Stimulated activated CD8-positive, alpha-beta memory T cell treated with anti-CD3 and anti-CD28 coated beads, Interleukin-7, amount 100 ng/mL, for 4 hours (primary cell): ENCODE results near the gene NMU.
"Not testable (repeated sequence)": the region's sequence is repeated elsewhere in the genome, so short reads cannot be mapped to it uniquely, and the experiment has no call there.

ENCODE experiments used
- DNase-seq, 2 donors: peaks; one replicate each; pipeline ENCODE4 v3.0.0-alpha.2; 2020; ENCODE audit warnings: low read depth in 2 of 2

The NMU gene

DNA sequence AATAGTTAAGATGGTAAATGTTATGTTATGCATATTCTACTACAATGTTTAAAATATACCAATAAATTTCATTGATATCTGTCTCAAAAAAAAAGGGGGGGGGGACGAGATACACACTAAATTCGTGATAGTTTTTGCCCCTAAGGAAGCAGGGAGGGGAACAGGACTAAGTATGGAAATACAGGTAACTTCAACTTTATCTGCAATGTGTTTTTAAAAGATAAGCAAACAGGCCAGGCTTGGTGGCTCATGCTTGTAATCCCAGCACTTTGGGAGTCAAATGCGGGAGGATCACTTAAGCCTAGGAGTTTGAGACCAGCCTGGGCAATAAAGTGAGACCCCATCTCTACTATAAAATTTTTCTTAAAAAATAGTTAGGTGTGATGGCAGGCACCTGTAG is 76.0 kb downstream of the NMU start:
- DNase-seq: no peak

DNA sequence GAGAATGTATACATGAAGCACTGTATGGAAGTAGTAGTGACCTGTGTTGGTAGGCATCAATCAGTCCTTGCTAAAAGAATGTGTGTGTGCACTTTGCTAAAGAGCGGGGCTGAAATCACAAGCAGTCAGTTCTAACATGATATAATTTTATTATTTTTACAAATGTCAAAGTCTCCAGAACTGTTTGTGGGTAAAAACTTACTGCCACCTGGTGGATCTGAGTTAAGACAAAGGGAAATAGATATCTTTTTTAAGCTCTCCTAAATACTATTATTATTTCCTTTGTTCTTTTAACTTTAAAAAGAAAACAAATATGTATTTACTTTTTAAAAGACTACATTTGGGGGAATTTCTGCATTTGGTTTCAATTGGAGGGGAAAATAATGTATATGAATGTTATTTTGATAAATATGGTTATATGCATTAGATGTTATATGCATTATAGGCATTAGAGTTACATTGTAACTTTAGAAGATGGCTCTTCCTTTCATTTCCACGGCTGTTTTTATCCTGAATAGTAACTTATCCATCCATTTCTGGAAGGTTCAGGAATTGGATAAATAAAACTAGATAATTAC is 81.6 kb downstream of the NMU start:
- DNase-seq: no peak

DNA sequence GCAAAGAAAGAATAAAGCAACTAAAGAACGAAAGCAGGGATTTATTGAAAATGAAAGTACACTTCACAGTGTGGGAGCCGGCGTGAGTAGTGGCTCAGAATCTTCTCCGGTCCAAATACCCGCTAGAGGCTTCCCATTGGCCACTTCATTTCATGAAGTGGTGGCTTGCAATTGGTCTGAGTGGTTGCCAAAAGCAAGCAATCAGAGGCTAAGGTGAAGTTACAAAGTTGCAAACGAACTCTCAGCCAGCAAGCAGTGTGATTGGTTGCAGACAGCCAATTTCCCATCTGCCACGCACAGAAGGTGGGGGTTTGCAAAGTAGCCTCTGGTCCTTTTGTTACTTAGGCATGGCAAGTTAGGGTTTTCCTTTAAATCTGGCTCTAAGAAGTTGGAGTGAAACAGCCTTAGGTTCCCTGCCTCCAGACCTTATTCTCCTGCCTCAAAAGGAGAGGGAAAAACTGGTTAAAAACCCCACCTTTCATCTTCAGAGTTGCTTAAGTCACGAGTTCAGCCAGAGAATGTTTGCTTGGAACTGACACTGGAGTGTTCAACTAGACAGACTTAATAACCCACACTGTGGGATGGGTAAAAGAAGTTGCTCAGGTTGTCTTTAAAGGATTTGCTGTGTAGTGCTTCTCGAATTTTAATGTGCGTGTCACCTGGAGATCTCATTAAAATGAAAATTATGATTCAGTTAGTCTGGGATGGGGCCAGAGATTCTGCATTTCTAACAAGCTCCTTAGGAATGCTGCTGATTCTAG is 82.5 kb downstream of the NMU start:
- DNase-seq: no peak

DNA sequence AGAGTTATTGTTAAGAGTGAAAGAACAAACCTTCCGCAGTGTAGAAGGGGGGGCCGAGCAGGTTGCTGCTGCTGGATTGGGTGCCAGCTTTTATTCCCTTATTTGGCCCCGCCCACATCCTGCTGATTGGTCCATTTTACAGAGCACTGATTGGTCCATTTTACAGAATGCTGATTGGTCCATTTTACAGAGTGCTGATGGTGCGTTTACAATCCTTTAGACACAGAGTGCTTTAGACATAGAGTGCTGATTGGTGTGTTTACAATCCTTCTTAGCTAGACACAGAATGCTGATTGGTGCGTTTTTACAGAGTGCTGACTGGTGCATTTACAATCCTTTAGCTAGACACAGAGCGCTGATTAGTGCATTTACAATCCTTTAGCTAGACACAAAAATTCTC is 84.1 kb downstream of the NMU start:
- not testable (repeated sequence) for DNase-seq

DNA sequence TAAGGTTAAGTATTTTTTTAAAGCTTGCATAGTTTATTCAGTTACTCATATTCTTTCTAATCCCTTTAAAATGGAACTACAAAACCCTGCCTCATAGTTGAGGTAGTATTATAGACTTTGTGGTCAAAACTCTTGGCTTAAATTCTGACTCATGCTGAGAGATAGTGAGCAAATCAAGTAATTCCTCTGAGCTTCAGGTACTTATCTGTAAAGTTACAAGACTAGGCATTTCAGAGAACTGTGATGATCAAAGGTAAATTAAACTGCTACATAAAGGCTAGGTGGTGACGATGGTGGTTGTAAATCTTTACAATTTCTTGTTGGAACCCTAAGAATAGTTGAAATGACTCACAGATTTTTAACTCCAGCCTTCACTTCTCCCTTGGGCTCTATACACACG is 86.2 kb downstream of the NMU start:
- no peak for DNase-seq

- no peak for DNase-seq
These were observed 88.2 kb downstream of the NMU start for GRCh38 chr4:55547918-55548317.

GRCh38 chr4:55547466-55547770 is 88.7 kb downstream of the NMU start:
- no peak for DNase-seq

GRCh38 chr4:55546756-55547465 is 89.2 kb downstream of the NMU start, which contains the start of gene CLOCK:
TSS of gene CLOCK (minus strand) at chr4:55546909. CDS start at chr4:55482785, 64,124 bp downstream.
- peak; percentile 65 to 78 for DNase-seq

DNA sequence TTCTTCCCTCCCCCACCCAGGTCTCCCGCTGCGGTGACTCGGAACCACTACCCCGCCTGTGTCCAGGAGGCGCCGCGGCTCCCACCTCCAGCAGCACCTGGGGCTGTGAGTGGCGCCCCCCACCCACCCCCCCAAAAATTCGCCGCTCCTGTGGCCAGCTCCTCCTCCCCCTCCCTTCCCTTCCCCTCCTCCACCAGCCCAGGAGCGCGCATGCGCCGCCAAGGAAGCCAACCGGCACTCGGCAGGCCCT is 89.7 kb downstream of the NMU start:
- no peak for DNase-seq

DNA sequence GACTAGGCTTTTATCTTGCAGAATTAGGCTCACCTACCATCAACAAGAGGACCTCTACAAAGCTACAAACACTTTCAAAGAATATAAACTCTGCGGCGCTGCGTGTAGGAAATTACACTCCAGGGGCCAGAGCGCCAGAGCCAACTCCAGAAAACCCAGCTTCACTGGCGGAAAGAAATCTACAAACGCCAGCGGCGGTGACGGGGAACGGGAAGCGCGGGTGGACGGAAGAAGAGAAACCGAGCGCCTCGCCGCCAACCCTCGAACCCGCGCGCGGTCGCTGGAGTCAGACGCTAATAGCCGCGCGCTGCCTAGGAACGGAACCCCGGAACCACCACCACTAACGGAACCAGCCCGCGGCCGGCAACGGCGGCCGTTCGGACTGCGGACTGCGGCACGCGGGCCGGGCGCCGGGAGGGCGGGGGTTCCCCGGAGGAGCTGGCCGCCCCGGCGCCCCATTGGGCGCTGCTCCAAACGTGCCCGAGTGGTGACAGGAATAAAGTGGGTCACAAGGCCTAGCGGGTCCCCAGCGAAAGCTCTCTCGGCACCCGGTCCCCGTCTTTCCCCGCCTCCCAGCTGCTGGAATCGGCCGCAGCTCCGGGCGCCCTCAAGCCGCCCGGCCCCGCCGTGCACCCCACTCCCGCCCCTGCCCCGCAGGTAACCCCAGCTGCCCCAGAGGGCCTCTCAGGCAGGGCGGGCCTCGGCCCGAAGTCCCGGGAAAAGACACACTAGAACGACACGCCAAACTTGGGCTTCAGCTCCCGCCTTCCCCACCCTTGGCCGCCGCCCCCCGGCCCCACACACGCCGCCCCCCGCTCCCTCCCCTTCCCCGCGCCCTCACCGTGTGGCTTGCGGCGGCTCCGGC is 90.2 kb downstream of the NMU start:
- peak; percentile 26 to 53 for DNase-seq
